Thyroid gland (tissue), 4 donors: ENCODE results near the gene MAVS. TPM values are rescaled to one million over a fixed set of nuclear protein-coding genes. Genes with fewer than 3 reads are reported as not detected.

ENCODE experiments used
- DNase-seq, 2 donors: peaks; one replicate each; pipeline ENCODE4 v3.0.0-alpha.2; 2019
- H3K27ac ChIP-seq, 3 donors: fragments of 200-600 bp; sonication (generic); 1 replicate in 2 of 3; 2 replicates in 1 of 3; pipeline ENCODE4 v1.5.1; 2016 to 2019; ENCODE audit warnings: mild to moderate bottlenecking in 1 of 3, moderate library complexity in 1 of 3
- H3K27me3 ChIP-seq: fragments of 200-600 bp; sonication (generic); one replicate; pipeline ENCODE4 v1.5.1; 2019
- H3K36me3 ChIP-seq, 2 donors: fragments of 200-600 bp; sonication (generic); one replicate each; pipeline ENCODE4 v1.5.1; 2016 to 2019
- H3K4me1 ChIP-seq, 2 donors: fragments of 200-600 bp; sonication (generic); one replicate each; pipeline ENCODE4 v1.5.1; 2017 to 2019
- H3K4me3 ChIP-seq, 3 donors: fragments of 200-600 bp; sonication (generic); replicated peaks in 1 of 3; 1 replicate in 2 of 3; 2 replicates in 1 of 3; pipeline ENCODE4 v1.5.1; 2016; ENCODE audit warnings: mild to moderate bottlenecking in 1 of 3
- H3K9me3 ChIP-seq: fragments of 200-600 bp; sonication (generic); one replicate; pipeline ENCODE4 v1.5.1; 2017
- CTCF ChIP-seq, 6 experiments: fragments of 200-600 bp in 3 of 6; fragments of 450-650 bp in 3 of 6; sonication (generic) in 3 of 6; IDR thresholded peaks; one replicate each; pipeline ENCODE4 v1.5.1; 2016 to 2019; ENCODE audit warnings: antibody characterized with exemption in 6 of 6, mild to moderate bottlenecking in 2 of 6, inconsistent platforms in 1 of 6, moderate library complexity in 1 of 6
- POLR2A ChIP-seq, 2 donors: fragments of 450-650 bp; IDR thresholded peaks; one replicate each; pipeline ENCODE4 v1.6.1; 2017; ENCODE audit warnings: antibody characterized with exemption in 2 of 2, mild to moderate bottlenecking in 2 of 2, moderate library complexity in 1 of 2
- WGBS, 2 donors: methylation state at CpG; one replicate each; pipeline ENCODE4 v1.1.5; 2017; 5-methylcytosine and 5-hydroxymethylcytosine counted together
- intact Hi-C: fragments of 100-400 bp; cut with DNase I; formaldehyde crosslinking; loops from one replicate; pipeline ENCODE4 v1.15.1; 2023
- total RNA-seq, 4 donors: library from RNA; depleted of rRNA; stranded (reverse); fragments of >200 nt; gene quantifications; one replicate each; pipeline ENCODE4 v1.2.3, GENCODE V29; 2016

MAVS gene
- total RNA-seq, 4 donors from 2014 or later, result 30.4 to 52.3 (median 39.0) TPM

GRCh38 chr20:3800256-3800877 lies 46.3 kb upstream of the MAVS start:
- TF ChIP-seq POLR2A (IDR thresholded peaks at IDR 0.05) (no peak), CTCF (IDR thresholded peaks at IDR 0.05) (no peak)
- Histone ChIP-seq H3K9me3 (no peaks in the 10 kb centered on the region), H3K4me3 (no peak overlapping the region), H3K36me3 (peaks cover 20 to 40% of the 10 kb centered on the region in 2 donors), H3K4me1 (peaks cover 5 to 25% of the 10 kb centered on the region in 2 donors), H3K27ac (peak overlapping the region in 1 of 3 donors; percentile 23), H3K27me3 (no peaks in the 10 kb centered on the region)
- WGBS, 2 donors, result 85 to 92% methylated on average over 9 to 18 of the region's 18 CpGs
- no peak for DNase-seq
- intact Hi-C loops, result no loop called here

- H3K27ac ChIP-seq, result no peak overlapping the region
- TF ChIP-seq CTCF (IDR thresholded peaks at IDR 0.05) (no peak), POLR2A (IDR thresholded peaks at IDR 0.05) (no peak)
- H3K4me1 ChIP-seq, result peaks cover 10 to 30% of the 10 kb centered on the region in 2 donors
- 93 to 95% methylated on average over 8 of the region's 8 CpGs for WGBS, 2 donors
- peaks cover 20 to 40% of the 10 kb centered on the region in 2 donors for H3K36me3 ChIP-seq
- intact Hi-C loops, result no loop called here
- H3K4me3 ChIP-seq, result no peak overlapping the region
- H3K9me3 ChIP-seq, result no peaks in the 10 kb centered on the region
- no peaks in the 10 kb centered on the region for H3K27me3 ChIP-seq
- DNase-seq, result no peak
These were observed 45.8 kb upstream of the MAVS start for GRCh38 chr20:3800878-3801260.

GRCh38 chr20:3801299-3801698 lies 45.3 kb upstream of the MAVS start:
- Histone ChIP-seq H3K27me3 (no peaks in the 10 kb centered on the region), H3K27ac (no peak overlapping the region), H3K4me1 (peaks cover 14 to 35% of the 10 kb centered on the region in 2 donors), H3K4me3 (no peak overlapping the region), H3K9me3 (no peaks in the 10 kb centered on the region), H3K36me3 (peaks cover 20 to 40% of the 10 kb centered on the region in 2 donors)
- no peak for DNase-seq
- intact Hi-C loops, result no loop called here
- 89 to 97% methylated on average over 4 of the region's 4 CpGs for WGBS, 2 donors
- no peak for TF ChIP-seq POLR2A (IDR thresholded peaks at IDR 0.05)
- no peak for TF ChIP-seq CTCF (IDR thresholded peaks at IDR 0.05)

- Histone ChIP-seq H3K27ac (no peak overlapping the region), H3K9me3 (no peaks in the 10 kb centered on the region), H3K4me1 (peaks cover 15 to 34% of the 10 kb centered on the region in 2 donors), H3K27me3 (no peaks in the 10 kb centered on the region), H3K4me3 (no peak overlapping the region), H3K36me3 (peaks cover 20 to 40% of the 10 kb centered on the region in 2 donors)
- TF ChIP-seq CTCF (IDR thresholded peaks at IDR 0.05), result no peak
- no peak for TF ChIP-seq POLR2A (IDR thresholded peaks at IDR 0.05)
- WGBS, 2 donors, result 94 to 100% methylated on average over 13 of the region's 13 CpGs
- no peak for DNase-seq
- intact Hi-C loops, result no loop called here
These were observed 44.8 kb upstream of the MAVS start for GRCh38 chr20:3801846-3802245.

GRCh38 chr20:3802524-3803239 lies 44.0 kb upstream of the MAVS start:
- H3K36me3 ChIP-seq, result peaks cover 20 to 40% of the 10 kb centered on the region in 2 donors
- 93 to 95% methylated on average over 9 to 11 of the region's 11 CpGs for WGBS, 2 donors
- no peak overlapping the region for H3K4me3 ChIP-seq
- no peaks in the 10 kb centered on the region for H3K27me3 ChIP-seq
- peaks cover 23 to 34% of the 10 kb centered on the region in 2 donors for H3K4me1 ChIP-seq
- DNase-seq, result no peak
- intact Hi-C loops, result no loop called here
- no peak overlapping the region for H3K27ac ChIP-seq
- TF ChIP-seq CTCF (IDR thresholded peaks at IDR 0.05), result no peak
- no peak for TF ChIP-seq POLR2A (IDR thresholded peaks at IDR 0.05)
- no peaks in the 10 kb centered on the region for H3K9me3 ChIP-seq
